SK-N-SH (cell line): ENCODE data around the gene CSNK2B.

Experiments
- EZH2phosphoT487 ChIP-seq: fragments of 200-600 bp; sonication (generic); IDR thresholded peaks from 2 replicates; pipeline ENCODE4 v1.6.1; 2017; ENCODE audit warnings: low read depth, mixed run types, mild to moderate bottlenecking, antibody characterized with exemption, moderate library complexity, borderline replicate concordance
- GABPA ChIP-seq: IDR thresholded peaks from 2 replicates; pipeline ENCODE4 v1.4.0; 2012; ENCODE audit warnings: low read depth, mild to moderate bottlenecking
- JUND ChIP-seq: IDR thresholded peaks from 2 replicates; pipeline ENCODE4 v1.4.0; 2012
- MXI1 ChIP-seq: IDR thresholded peaks from 2 replicates; pipeline ENCODE4 v1.6.1; 2012; ENCODE audit warnings: mild to moderate bottlenecking, low read depth, low read length, improper control_type of control experiment
- TAF1 ChIP-seq: IDR thresholded peaks from 2 replicates; pipeline ENCODE4 v1.6.1; 2012; ENCODE audit warnings: low read depth, mild to moderate bottlenecking, low read length, moderate library complexity, borderline replicate concordance
- USF2 ChIP-seq: fragments of 150-350 bp; IDR thresholded peaks from 2 replicates; pipeline ENCODE4 v1.6.1; 2017; ENCODE audit warnings: antibody characterized with exemption, low read length, low read depth, borderline replicate concordance
- YY1 ChIP-seq: IDR thresholded peaks from 2 replicates; pipeline ENCODE4 v1.4.0; 2012; ENCODE audit warnings: low read depth, mild to moderate bottlenecking
- TF ChIP-seq, protein P1 (sequence below): fragments of 200-600 bp; sonication (generic); IDR thresholded peaks from 2 replicates; pipeline ENCODE4 v1.6.1; 2017; ENCODE audit warnings: antibody characterized with exemption, mild to moderate bottlenecking, moderate library complexity

- no peak for TF ChIP-seq EZH2phosphoT487
- TF ChIP-seq, protein P1, sequence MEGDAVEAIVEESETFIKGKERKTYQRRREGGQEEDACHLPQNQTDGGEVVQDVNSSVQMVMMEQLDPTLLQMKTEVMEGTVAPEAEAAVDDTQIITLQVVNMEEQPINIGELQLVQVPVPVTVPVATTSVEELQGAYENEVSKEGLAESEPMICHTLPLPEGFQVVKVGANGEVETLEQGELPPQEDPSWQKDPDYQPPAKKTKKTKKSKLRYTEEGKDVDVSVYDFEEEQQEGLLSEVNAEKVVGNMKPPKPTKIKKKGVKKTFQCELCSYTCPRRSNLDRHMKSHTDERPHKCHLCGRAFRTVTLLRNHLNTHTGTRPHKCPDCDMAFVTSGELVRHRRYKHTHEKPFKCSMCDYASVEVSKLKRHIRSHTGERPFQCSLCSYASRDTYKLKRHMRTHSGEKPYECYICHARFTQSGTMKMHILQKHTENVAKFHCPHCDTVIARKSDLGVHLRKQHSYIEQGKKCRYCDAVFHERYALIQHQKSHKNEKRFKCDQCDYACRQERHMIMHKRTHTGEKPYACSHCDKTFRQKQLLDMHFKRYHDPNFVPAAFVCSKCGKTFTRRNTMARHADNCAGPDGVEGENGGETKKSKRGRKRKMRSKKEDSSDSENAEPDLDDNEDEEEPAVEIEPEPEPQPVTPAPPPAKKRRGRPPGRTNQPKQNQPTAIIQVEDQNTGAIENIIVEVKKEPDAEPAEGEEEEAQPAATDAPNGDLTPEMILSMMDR = no peak
- no peak for TF ChIP-seq MXI1
- TF ChIP-seq YY1 = no peak
- TF ChIP-seq JUND = no peak
- TF ChIP-seq TAF1 = no peak
- TF ChIP-seq GABPA = no peak
- TF ChIP-seq USF2 = no peak
These were observed 41.8 kb downstream of the CSNK2B start for GRCh38 chr6:31707701-31708100.
